Breast epithelium (tissue), 4 donors: ENCODE data around the gene USP34. TPM values are rescaled to one million over a fixed set of nuclear protein-coding genes. Genes with fewer than 3 reads are reported as not detected.

Experiments used
- DNase-seq, 2 donors: peaks; one replicate each; pipeline ENCODE4 v3.0.0-alpha.2; 2019; ENCODE audit warnings: low spot score in 2 of 2
- H3K27ac ChIP-seq, 2 donors: fragments of 200-600 bp; sonication (generic) in 1 of 2; one replicate each; pipeline ENCODE4 v1.5.1; 2016 to 2019; ENCODE audit warnings: mild to moderate bottlenecking in 1 of 2
- H3K27me3 ChIP-seq, 2 donors: fragments of 200-600 bp; sonication (generic) in 1 of 2; one replicate each; pipeline versions ENCODE4 v1.5.1 to v1.6.0; 2017 to 2019; ENCODE audit warnings: control low read depth in 1 of 2, mild to moderate bottlenecking in 1 of 2
- H3K36me3 ChIP-seq: fragments of 200-600 bp; one replicate; pipeline ENCODE4 v1.5.1; 2019
- H3K4me1 ChIP-seq, 2 donors: fragments of 200-600 bp; sonication (generic); one replicate each; pipeline ENCODE4 v1.5.1; 2016 to 2019; ENCODE audit warnings: control low read depth in 1 of 2
- H3K4me3 ChIP-seq, 3 donors: fragments of 200-600 bp; sonication (generic); 1 replicate in 2 of 3; 2 replicates in 1 of 3; pipeline ENCODE4 v1.5.1; 2016 to 2019; ENCODE audit warnings: mild to moderate bottlenecking in 3 of 3, moderate library complexity in 2 of 3
- H3K9me3 ChIP-seq, 2 donors: fragments of 200-600 bp; sonication (generic) in 1 of 2; one replicate each; pipeline ENCODE4 v1.5.1; 2016 to 2019; ENCODE audit warnings: control low read depth in 1 of 2
- POLR2A ChIP-seq: fragments of 450-650 bp; IDR thresholded peaks from one replicate; pipeline ENCODE4 v1.6.1; 2016; ENCODE audit warnings: antibody characterized with exemption, mild to moderate bottlenecking, moderate library complexity
- POLR2AphosphoS5 ChIP-seq, 3 donors: sonication (generic); formaldehyde crosslinking; IDR thresholded peaks; one replicate each; pipeline ENCODE4 v1.6.1; 2017; ENCODE audit warnings: antibody characterized with exemption in 3 of 3
- intact Hi-C: fragments of 100-400 bp; cut with DNase I; formaldehyde crosslinking; loops from one replicate; pipeline ENCODE4 v1.15.1; 2023; ENCODE audit warnings: low total_unique reads
- total RNA-seq, 3 donors: library from RNA; depleted of rRNA; stranded (reverse); fragments of >200 nt; gene quantifications; one replicate each; pipeline ENCODE4 v1.1.0, GENCODE V29; 2016
- TF ChIP-seq, protein P1 (sequence below), 3 donors: fragments of 450-650 bp; IDR thresholded peaks; one replicate each; pipeline ENCODE4 v1.5.1; 2016 to 2017; ENCODE audit warnings: antibody characterized with exemption in 3 of 3, mild to moderate bottlenecking in 3 of 3, moderate library complexity in 3 of 3

Gene USP34
- total RNA-seq, 3 donors from 2014 or later, result 148 to 260 (median 189) TPM

GRCh38 chr2:61465045-61465444, 5.8 kb downstream of the USP34 start:
- Histone ChIP-seq H3K27ac (no peak overlapping the region), H3K27me3 (no peaks in the 10 kb centered on the region), H3K4me1 (no peaks in the 10 kb centered on the region), H3K36me3 (no peaks in the 10 kb centered on the region), H3K4me3 (no peak overlapping the region), H3K9me3 (no peaks in the 10 kb centered on the region)
- DNase-seq, result no peak
- TF ChIP-seq, protein P1, sequence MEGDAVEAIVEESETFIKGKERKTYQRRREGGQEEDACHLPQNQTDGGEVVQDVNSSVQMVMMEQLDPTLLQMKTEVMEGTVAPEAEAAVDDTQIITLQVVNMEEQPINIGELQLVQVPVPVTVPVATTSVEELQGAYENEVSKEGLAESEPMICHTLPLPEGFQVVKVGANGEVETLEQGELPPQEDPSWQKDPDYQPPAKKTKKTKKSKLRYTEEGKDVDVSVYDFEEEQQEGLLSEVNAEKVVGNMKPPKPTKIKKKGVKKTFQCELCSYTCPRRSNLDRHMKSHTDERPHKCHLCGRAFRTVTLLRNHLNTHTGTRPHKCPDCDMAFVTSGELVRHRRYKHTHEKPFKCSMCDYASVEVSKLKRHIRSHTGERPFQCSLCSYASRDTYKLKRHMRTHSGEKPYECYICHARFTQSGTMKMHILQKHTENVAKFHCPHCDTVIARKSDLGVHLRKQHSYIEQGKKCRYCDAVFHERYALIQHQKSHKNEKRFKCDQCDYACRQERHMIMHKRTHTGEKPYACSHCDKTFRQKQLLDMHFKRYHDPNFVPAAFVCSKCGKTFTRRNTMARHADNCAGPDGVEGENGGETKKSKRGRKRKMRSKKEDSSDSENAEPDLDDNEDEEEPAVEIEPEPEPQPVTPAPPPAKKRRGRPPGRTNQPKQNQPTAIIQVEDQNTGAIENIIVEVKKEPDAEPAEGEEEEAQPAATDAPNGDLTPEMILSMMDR (IDR thresholded peaks at IDR 0.05), result no peak
- TF ChIP-seq POLR2AphosphoS5 (IDR thresholded peaks at IDR 0.05) (no peak), POLR2A (no peak)
- intact Hi-C loops, result no loop called here

- no peak for TF ChIP-seq POLR2AphosphoS5 (IDR thresholded peaks at IDR 0.05)
- intact Hi-C loops, result no loop called here
- DNase-seq, result no peak
- Histone ChIP-seq H3K4me3 (no peak overlapping the region), H3K9me3 (no peaks in the 10 kb centered on the region), H3K27me3 (no peaks in the 10 kb centered on the region), H3K4me1 (no peaks in the 10 kb centered on the region), H3K36me3 (no peaks in the 10 kb centered on the region), H3K27ac (no peak overlapping the region)
These were observed 7.0 kb downstream of the USP34 start for GRCh38 chr2:61463769-61464475.

DNA sequence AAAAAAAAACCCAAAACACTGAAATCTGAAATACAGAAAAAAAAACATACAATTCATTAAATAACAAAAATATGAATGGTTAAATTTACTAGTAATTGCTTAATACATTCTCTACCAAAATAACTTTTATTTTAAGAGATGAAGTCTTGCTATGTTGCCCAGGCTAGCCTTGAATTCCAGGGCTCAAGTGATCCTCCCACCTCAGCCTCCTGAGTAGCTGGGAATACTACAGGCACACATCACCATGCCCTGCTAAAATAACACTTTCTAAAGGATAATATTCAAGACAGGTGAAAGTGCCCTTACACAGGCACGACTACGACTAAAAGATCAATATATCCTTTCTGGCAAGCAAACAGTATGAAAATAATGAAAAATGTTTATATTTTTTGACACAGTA, 9.5 kb downstream of the USP34 start:
- no peak overlapping the region for H3K4me3 ChIP-seq
- TF ChIP-seq, protein P1 (IDR thresholded peaks at IDR 0.05), result no peak
- TF ChIP-seq POLR2AphosphoS5 (IDR thresholded peaks at IDR 0.05) (no peak), POLR2A (no peak)
- no peak overlapping the region for H3K27ac ChIP-seq
- intact Hi-C loops, result no loop called here
- no peaks in the 10 kb centered on the region for H3K9me3 ChIP-seq
- no peak for DNase-seq
- no peaks in the 10 kb centered on the region for H3K4me1 ChIP-seq
- no peaks in the 10 kb centered on the region for H3K27me3 ChIP-seq
- no peaks in the 10 kb centered on the region for H3K36me3 ChIP-seq

DNA sequence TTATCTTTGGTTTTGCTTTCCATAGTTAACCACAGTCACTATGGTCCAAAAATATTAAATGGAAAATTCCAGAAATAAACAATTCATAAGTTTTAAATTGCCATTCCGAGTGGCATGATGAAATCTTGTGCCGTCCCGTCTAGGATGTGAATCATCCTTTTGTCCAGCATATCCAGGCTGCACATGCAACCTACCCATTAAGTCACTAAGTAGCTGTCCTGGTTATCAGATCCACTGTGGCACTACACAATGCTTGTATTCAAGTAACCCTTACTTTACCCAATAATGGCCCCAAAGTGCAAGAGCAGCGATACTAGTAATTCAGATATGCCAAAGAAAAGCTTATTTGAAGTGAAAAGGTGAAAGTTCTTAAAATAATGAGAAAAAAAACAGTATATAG, 10.7 kb downstream of the USP34 start:
- no peak for DNase-seq
- intact Hi-C loops, result no loop called here
- H3K4me3 ChIP-seq, result no peak overlapping the region
- H3K9me3 ChIP-seq, result no peaks in the 10 kb centered on the region
- no peaks in the 10 kb centered on the region for H3K27me3 ChIP-seq
- H3K36me3 ChIP-seq, result no peaks in the 10 kb centered on the region
- H3K27ac ChIP-seq, result no peak overlapping the region
- TF ChIP-seq POLR2A (no peak), POLR2AphosphoS5 (IDR thresholded peaks at IDR 0.05) (no peak)
- TF ChIP-seq, protein P1 (IDR thresholded peaks at IDR 0.05), result no peak
- H3K4me1 ChIP-seq, result no peaks in the 10 kb centered on the region

- Histone ChIP-seq H3K9me3 (no peaks in the 10 kb centered on the region), H3K4me1 (no peaks in the 10 kb centered on the region), H3K36me3 (no peaks in the 10 kb centered on the region), H3K4me3 (no peak overlapping the region), H3K27ac (no peak overlapping the region), H3K27me3 (no peaks in the 10 kb centered on the region)
- DNase-seq, result no peak
- TF ChIP-seq POLR2AphosphoS5 (IDR thresholded peaks at IDR 0.05), result no peak
- TF ChIP-seq POLR2A, result no peak
- TF ChIP-seq, protein P1 (IDR thresholded peaks at IDR 0.05), result no peak
- intact Hi-C loops, result no loop called here
These were observed 14.0 kb downstream of the USP34 start for GRCh38 chr2:61456746-61457420.
